Calu3 (cell line): Measurements from ENCODE around the gene NAALADL2. TPM values are rescaled to one million over a fixed set of nuclear protein-coding genes. Genes with fewer than 3 reads are reported as not detected.

ENCODE experiments used
- BruUV-seq: library from RNA; stranded (reverse); fragments of 400-500 nt; replicated peaks from 2 replicates; lab custom pipeline; 2021; lab: Mats Ljungman, UMichigan
- CTCF ChIA-PET: fragments of 300-600 bp; sonication (Branson Sonifier 250); formaldehyde crosslinking; loops from one replicate; lab custom pipeline; 2022; ENCODE audit warnings: antibody characterized with exemption; lab: Charles Lee
- DNase-seq: peaks from one replicate; pipeline ENCODE4 v3.0.0; 2022
- H3K27ac Mint-ChIP-seq: one replicate; pipeline ENCODE4 v1.8.0; 2022; ENCODE audit warnings: mixed read lengths; ENCODE audit not compliant: unreplicated experiment
- H3K27me3 Mint-ChIP-seq: one replicate; pipeline ENCODE4 v1.8.0; 2022; ENCODE audit warnings: mixed read lengths; ENCODE audit not compliant: unreplicated experiment
- H3K36me3 Mint-ChIP-seq: one replicate; pipeline ENCODE4 v1.8.0; 2022; ENCODE audit warnings: mild to moderate bottlenecking, moderate library complexity, mixed read lengths; ENCODE audit not compliant: insufficient read depth, unreplicated experiment
- H3K4me1 Mint-ChIP-seq: one replicate; pipeline ENCODE4 v1.8.0; 2022; ENCODE audit warnings: mild to moderate bottlenecking, low read depth, mixed read lengths; ENCODE audit not compliant: unreplicated experiment
- H3K4me3 Mint-ChIP-seq: one replicate; pipeline ENCODE4 v1.8.0; 2022; ENCODE audit warnings: mild to moderate bottlenecking, low read depth, moderate library complexity, mixed read lengths; ENCODE audit not compliant: unreplicated experiment
- H3K9me3 Mint-ChIP-seq: one replicate; pipeline ENCODE4 v1.8.0; 2022; ENCODE audit warnings: low read depth, mixed read lengths; ENCODE audit not compliant: unreplicated experiment
- CTCF ChIP-seq: fragments of 200-600 bp; IDR thresholded peaks from one replicate; pipeline ENCODE4 v1.8.0; 2022; ENCODE audit warnings: antibody characterized with exemption; ENCODE audit not compliant: unreplicated experiment
- intact Hi-C: fragments of 100-400 bp; cut with micrococcal nuclease; formaldehyde crosslinking; loops from one replicate; pipeline ENCODE4 v1.10.0; 2022; ENCODE audit not compliant: unreplicated experiment
- total RNA-seq: library from RNA; stranded (reverse); gene quantifications from 2 replicates; pipeline ENCODE4 v1.2.3, GENCODE V29; 2022

Gene NAALADL2
- total RNA-seq, 1 experiment from 2014 or later: 36.9 TPM

GRCh38 chr3:174820885-174821284 lies 38.2 kb upstream of the NAALADL2 start:
- H3K36me3 Mint-ChIP-seq: no peaks in the 10 kb centered on the region
- no peak for TF ChIP-seq CTCF

DNA sequence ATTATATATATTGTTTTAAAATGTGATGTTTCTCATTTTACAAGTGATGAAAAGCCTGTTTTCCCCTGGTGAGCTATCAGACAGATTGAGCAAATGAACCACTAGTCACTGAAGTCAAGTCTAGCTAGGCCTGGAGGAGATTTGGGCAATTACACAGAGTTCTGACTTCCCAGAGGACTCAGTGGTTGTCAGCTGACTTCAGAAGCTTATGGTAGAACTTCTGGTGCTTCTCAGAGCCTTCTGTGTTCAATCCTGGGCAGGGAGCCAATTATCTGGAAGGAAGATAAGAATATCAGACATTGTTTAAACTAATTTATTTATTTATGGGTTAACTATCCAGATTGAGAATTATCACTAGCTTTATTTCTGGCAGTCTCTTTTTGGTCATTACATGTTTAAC lies 37.7 kb upstream of the NAALADL2 start:
- no TSS peak for BruUV-seq
- Mint-ChIP-seq H3K4me1 (peaks cover 17% of the 10 kb centered on the region), H3K27ac (peak overlapping the region; percentile 5), H3K9me3 (no peaks in the 10 kb centered on the region), H3K4me3 (no peak overlapping the region), H3K27me3 (no peaks in the 10 kb centered on the region), H3K36me3 (no peaks in the 10 kb centered on the region)
- TF ChIP-seq CTCF: no peak
- intact Hi-C loops: no loop called here
- peak; percentile 35 for DNase-seq
- CTCF ChIA-PET: interaction anchor here (0.5 to 0.6 kb wide), 2 partner anchors 454 to 1964 kb away, joined by 3 to 4 read pairs; no protein-coding TSS in a partner anchor

More at GRCh38 chr3:174820885-174821284, 38.2 kb upstream of the NAALADL2 start:
- Mint-ChIP-seq H3K27me3 (no peaks in the 10 kb centered on the region), H3K9me3 (no peaks in the 10 kb centered on the region), H3K4me1 (peaks cover 17% of the 10 kb centered on the region), H3K27ac (peak overlapping the region; percentile 5), H3K4me3 (no peak overlapping the region)
- CTCF ChIA-PET: no interaction called here
- no peak for DNase-seq
- intact Hi-C loops: no loop called here
- no TSS peak for BruUV-seq

- BruUV-seq: no TSS peak
- intact Hi-C loops: no loop called here
- Mint-ChIP-seq H3K4me3 (no peak overlapping the region), H3K27ac (peak overlapping the region; percentile 5), H3K27me3 (no peaks in the 10 kb centered on the region), H3K4me1 (peaks cover 17% of the 10 kb centered on the region), H3K9me3 (no peaks in the 10 kb centered on the region), H3K36me3 (no peaks in the 10 kb centered on the region)
- TF ChIP-seq CTCF: no peak
- CTCF ChIA-PET: no interaction called here
- DNase-seq: no peak
Measured at GRCh38 chr3:174822320-174822719, 36.8 kb upstream of the NAALADL2 start.

DNA sequence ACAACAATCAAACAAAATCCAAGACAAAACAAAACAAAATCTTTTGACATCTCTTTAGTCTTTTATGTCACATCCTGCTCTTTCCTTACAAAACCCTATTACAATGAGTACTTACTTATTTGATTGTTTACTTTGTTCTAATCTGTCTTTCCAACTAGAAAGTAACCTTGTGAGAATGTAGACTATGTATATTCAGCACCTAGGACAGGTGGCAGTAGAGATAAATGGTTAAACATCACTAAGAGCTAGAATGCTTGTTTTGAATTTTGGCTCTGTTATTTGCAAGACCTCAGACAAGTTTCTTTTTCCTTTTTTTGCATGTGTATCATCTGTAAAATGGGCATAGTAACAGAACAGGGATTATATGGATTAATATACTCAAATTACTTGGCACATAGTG lies 33.1 kb upstream of the NAALADL2 start:
- no peak overlapping the region for H3K27ac Mint-ChIP-seq
- H3K4me3 Mint-ChIP-seq: no peak overlapping the region
- intact Hi-C loops: no loop called here
- no peaks in the 10 kb centered on the region for H3K36me3 Mint-ChIP-seq
- DNase-seq: no peak
- CTCF ChIA-PET: no interaction called here
- no peak for TF ChIP-seq CTCF
- no peaks in the 10 kb centered on the region for H3K27me3 Mint-ChIP-seq
- peaks cover 13% of the 10 kb centered on the region for H3K4me1 Mint-ChIP-seq
- no peaks in the 10 kb centered on the region for H3K9me3 Mint-ChIP-seq
- no TSS peak for BruUV-seq
